Stimulated activated CD4-positive, alpha-beta T cell treated with anti-CD3 and anti-CD28 coated beads, Interleukin-4, amount 100 ng/mL, for 1 hour (primary cell): ENCODE results near the gene BMP6.
"Not testable (repeated sequence)": the region's sequence is repeated elsewhere in the genome, so short reads cannot be mapped to it uniquely, and the experiment has no call there.

ENCODE experiments used
- DNase-seq: peaks from one replicate; pipeline ENCODE4 v3.0.0-alpha.2; 2020

BMP6 gene

GRCh38 chr6:7798751-7799150, 72.9 kb downstream of the BMP6 start:
- DNase-seq = no peak

GRCh38 chr6:7802662-7803061, 76.8 kb downstream of the BMP6 start:
- DNase-seq = no peak

- no peak for DNase-seq
Observed at GRCh38 chr6:7803214-7803613, 77.3 kb downstream of the BMP6 start.

DNA sequence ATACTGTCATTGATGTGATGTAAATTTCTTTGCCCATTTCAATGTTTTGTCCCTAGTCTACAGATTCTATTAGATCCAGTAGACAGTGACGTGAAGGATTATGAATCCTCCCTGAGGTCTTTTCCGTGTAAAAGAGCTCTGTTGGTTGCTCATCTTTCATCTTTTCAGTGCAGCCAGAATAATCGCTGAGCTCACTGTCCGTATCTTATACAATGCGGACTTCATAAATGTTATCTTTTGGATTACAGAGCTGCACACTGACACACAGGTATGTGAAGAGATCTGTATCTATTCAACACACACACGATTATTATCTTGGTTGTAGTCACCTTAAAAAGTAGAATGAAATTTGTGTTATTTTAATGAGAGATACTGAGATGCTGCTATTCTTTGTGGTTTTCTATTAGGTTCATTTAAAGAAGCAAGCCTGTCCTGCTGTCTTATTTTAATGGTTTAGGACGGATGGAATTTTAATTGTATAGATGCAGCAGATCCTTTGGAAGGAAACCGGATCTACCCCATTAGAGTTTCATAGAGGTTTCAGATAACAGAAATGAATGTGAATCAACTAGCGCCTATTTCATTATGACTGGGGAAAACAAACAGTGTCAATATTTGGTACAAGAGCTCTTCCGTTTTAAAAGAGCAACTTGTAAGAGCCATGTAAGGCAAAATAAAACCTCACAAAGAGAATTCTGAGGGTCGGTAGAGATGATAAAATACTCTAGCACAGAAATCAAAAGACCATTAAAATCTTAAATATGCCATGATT, 79.4 kb downstream of the BMP6 start:
- no peak for DNase-seq

DNA sequence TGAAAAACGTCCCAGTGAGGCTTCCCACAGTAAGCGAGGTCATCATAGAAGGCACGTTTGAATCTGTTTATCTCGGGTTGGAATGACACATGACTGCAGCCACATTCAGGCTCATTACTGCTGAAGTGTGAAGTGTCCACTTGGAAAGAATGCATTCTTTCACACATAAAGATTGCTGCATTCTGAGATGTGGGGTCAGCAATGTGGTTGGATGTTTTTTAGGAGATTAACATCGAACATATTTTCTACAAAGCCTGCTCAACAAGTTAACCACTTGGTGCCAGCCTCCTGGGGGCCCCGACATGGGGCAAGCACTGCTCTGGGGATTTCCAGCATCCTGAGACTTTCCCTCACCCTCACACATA, 79.9 kb downstream of the BMP6 start:
- no peak for DNase-seq

DNA sequence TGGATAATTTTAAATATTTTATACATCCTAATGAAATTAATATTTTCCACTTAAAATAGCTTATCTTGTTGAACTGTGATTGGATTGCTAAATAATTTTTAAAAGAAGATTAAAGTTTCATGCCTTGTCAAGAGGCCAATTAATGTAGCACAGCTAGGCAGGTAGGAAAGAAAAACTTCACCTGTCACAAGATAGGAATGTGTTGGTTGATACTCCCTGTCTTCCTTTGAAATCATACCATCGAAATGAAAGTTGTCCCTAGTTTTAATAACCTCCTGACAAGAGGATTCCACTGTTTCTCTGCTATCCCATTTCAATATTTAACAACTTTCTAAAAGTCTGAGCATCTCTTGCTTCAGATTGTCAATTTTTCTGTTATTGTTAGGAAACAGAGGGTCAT, 80.8 kb downstream of the BMP6 start:
- no peak for DNase-seq

DNA sequence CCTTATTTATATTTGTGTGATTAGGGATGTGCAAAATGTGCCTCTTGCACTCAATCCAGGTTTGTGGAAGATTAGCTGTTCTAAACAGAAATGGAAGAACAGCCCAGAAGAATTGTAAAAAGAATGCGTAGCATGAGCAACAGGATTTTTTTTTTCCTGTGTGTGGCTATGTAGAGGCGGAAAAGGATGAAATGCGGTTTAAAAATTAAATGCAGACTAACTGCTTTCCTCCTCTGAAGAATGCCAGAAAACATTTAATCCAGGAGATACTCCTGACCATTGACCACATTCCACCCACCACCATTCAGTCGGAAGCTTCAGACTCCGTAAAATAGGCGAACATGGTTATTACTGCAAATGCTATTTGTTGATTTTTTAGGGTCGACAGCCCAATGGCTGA, 83.4 kb downstream of the BMP6 start:
- no peak for DNase-seq

- no peak for DNase-seq
Observed at GRCh38 chr6:7811441-7811840, 85.5 kb downstream of the BMP6 start.

GRCh38 chr6:7812623-7813022, 86.7 kb downstream of the BMP6 start:
- DNase-seq = no peak

GRCh38 chr6:7813193-7813592, 87.3 kb downstream of the BMP6 start:
- DNase-seq = no peak

- no peak for DNase-seq
Observed at GRCh38 chr6:7813704-7814103, 87.8 kb downstream of the BMP6 start.

- no peak for DNase-seq
Observed at GRCh38 chr6:7815716-7816115, 89.8 kb downstream of the BMP6 start.

- not testable (repeated sequence) for DNase-seq
Observed at GRCh38 chr6:7817184-7817583, 91.3 kb downstream of the BMP6 start.

- no peak for DNase-seq
Observed at GRCh38 chr6:7818257-7819214, 92.6 kb downstream of the BMP6 start.

GRCh38 chr6:7819431-7820015, 93.6 kb downstream of the BMP6 start:
- DNase-seq = no peak

DNA sequence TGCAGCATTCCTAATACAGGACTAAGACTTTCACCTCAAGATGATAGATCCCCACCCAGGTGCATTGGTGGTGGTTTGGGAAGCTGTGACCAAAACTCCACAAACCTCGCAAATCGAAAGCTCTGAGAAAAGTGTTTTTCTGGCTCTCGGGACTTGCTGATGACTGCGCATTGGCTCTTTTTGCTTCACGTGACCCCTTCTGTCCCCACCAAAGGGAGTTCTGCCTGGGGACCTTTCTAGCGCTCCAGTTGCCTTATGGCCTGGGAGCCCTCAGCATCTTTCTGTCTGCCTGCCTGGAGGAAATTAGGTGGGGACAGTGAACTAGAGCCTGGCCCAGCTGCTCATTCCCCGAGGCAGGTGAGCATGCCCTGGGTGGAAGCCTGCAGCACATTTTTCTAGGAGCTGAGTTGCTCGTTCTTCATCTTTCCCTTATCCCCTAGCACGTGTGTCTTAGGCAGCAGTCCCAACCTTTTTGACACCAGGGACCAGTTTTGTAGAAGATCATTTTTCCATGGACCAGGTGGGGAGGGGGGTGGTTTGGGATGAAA, 94.5 kb downstream of the BMP6 start:
- no peak for DNase-seq

- DNase-seq = no peak
Observed at GRCh38 chr6:7821426-7821825, 95.5 kb downstream of the BMP6 start.

DNA sequence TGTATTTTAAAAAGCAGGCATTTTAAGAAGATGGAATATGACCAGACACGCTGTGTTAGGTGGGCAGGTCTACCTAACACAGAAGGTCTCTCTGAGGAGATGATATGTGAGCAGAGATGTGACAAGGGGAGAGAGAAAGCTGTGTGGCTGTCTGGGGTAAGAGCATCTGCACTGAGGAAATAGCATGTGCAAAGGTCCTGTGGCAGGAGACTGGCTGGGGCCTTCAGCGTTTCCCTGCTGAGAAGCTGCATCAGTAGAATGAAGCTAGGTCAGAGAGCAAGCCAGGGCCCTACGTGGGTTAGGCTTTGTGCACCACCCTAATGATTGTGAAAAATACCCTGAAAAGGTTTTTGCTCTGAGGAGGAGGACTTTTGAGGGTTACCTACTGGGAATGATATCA, 97.7 kb downstream of the BMP6 start:
- DNase-seq = no peak

- no peak for DNase-seq
Observed at GRCh38 chr6:7825986-7826385, 100.1 kb downstream of the BMP6 start.

- DNase-seq = no peak
Observed at GRCh38 chr6:7827142-7827541, 101.2 kb downstream of the BMP6 start.

DNA sequence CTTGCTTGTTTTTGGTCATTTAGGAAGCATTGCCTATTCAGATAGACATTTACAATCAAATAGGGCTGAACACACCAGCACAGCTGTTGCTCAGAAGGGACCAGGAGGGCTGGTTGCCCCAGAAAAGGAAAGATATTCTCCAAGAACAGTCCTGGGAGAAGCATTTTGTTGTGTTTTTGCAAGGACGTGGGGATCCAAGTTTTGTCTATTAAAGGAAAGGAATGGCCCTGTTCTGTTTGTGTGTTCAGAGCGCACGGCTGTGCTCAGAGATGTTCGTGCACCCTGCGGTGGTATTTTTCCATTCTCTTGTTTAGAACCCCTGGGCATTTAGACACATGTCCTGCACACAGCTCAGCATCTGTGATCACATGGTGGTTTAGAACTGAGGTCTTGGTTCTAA, 102.2 kb downstream of the BMP6 start:
- DNase-seq = no peak

- no peak for DNase-seq
Observed at GRCh38 chr6:7832904-7833750, 107.2 kb downstream of the BMP6 start.

- no peak for DNase-seq
Observed at GRCh38 chr6:7833751-7834070, 107.8 kb downstream of the BMP6 start.
